Astrocyte (in vitro differentiated cells and primary cell): ENCODE results near the gene PKM. TPM values are rescaled to one million over a fixed set of nuclear protein-coding genes. Genes with fewer than 3 reads are reported as not detected.

Experiments used
- DNase-seq: peaks from one replicate; pipeline ENCODE4 v3.0.0-alpha.2; 2010; ENCODE audit warnings: low read depth
- FAIRE-seq: peaks from 2 replicates; lab custom pipeline; 2011; peaks lifted over from hg19 to GRCh38; lab: Jason Lieb, UNC
- H2AFZ ChIP-seq: 2 replicates; pipeline ENCODE4 v1.6.0; 2012; ENCODE audit warnings: low read depth, low read length, inconsistent platforms
- H3K27ac ChIP-seq: 2 replicates; pipeline ENCODE4 v1.5.1; 2011; ENCODE audit warnings: low read depth, low read length, inconsistent platforms
- H3K27me3 ChIP-seq: 2 replicates; pipeline ENCODE4 v1.6.0; 2011; ENCODE audit warnings: low read length, inconsistent platforms; ENCODE audit not compliant: insufficient read depth
- H3K36me3 ChIP-seq: 2 replicates; pipeline ENCODE4 v1.5.1; 2011; ENCODE audit warnings: low read length, inconsistent platforms; ENCODE audit not compliant: insufficient read depth
- H3K4me1 ChIP-seq: 2 replicates; pipeline ENCODE4 v1.5.1; 2011; ENCODE audit warnings: low read length, inconsistent platforms; ENCODE audit not compliant: insufficient read depth
- H3K4me2 ChIP-seq: 2 replicates; pipeline ENCODE4 v1.6.0; 2012; ENCODE audit warnings: low read length, inconsistent platforms
- H3K4me3 ChIP-seq: 2 replicates; pipeline ENCODE4 v1.5.1; 2011; ENCODE audit warnings: low read depth, mild to moderate bottlenecking, low read length, inconsistent platforms; ENCODE audit not compliant: insufficient read depth
- H3K79me2 ChIP-seq: 2 replicates; pipeline ENCODE4 v1.6.0; 2012; ENCODE audit warnings: mild to moderate bottlenecking, low read length, inconsistent platforms; ENCODE audit not compliant: insufficient read depth
- H3K9ac ChIP-seq: 2 replicates; pipeline ENCODE4 v1.6.0; 2012; ENCODE audit warnings: mild to moderate bottlenecking, low read length, inconsistent platforms
- H3K9me3 ChIP-seq: 2 replicates; pipeline ENCODE4 v1.5.1; 2012; ENCODE audit warnings: low read depth, mild to moderate bottlenecking, low read length, inconsistent platforms; ENCODE audit not compliant: insufficient read depth
- H4K20me1 ChIP-seq: 2 replicates; pipeline ENCODE4 v1.6.0; 2012; ENCODE audit warnings: low read length, inconsistent platforms; ENCODE audit not compliant: insufficient read depth
- H3K27ac Mint-ChIP-seq: one replicate; pipeline ENCODE4 v1.8.0; 2021; ENCODE audit warnings: mild to moderate bottlenecking, mixed read lengths; ENCODE audit not compliant: unreplicated experiment
- H3K27me3 Mint-ChIP-seq: one replicate; pipeline ENCODE4 v1.8.0; 2021; ENCODE audit warnings: low read depth, mixed read lengths; ENCODE audit not compliant: unreplicated experiment
- H3K36me3 Mint-ChIP-seq: one replicate; pipeline ENCODE4 v1.8.0; 2021; ENCODE audit warnings: low read depth, mixed read lengths; ENCODE audit not compliant: unreplicated experiment
- H3K4me1 Mint-ChIP-seq: one replicate; pipeline ENCODE4 v1.8.0; 2021; ENCODE audit warnings: low read depth, mixed read lengths; ENCODE audit not compliant: unreplicated experiment
- H3K4me3 Mint-ChIP-seq: one replicate; pipeline ENCODE4 v1.8.0; 2021; ENCODE audit warnings: mild to moderate bottlenecking, moderate library complexity, mixed read lengths; ENCODE audit not compliant: unreplicated experiment
- H3K9me3 Mint-ChIP-seq: one replicate; pipeline ENCODE4 v1.8.0; 2021; ENCODE audit warnings: mild to moderate bottlenecking, mixed read lengths; ENCODE audit not compliant: unreplicated experiment
- EZH2 ChIP-seq: IDR thresholded peaks from 2 replicates; pipeline ENCODE4 v1.6.1; 2012; ENCODE audit warnings: mild to moderate bottlenecking, low read length, inconsistent platforms; ENCODE audit not compliant: insufficient read depth
- total RNA-seq: library from RNA; stranded (reverse); gene quantifications from 2 replicates; pipeline ENCODE4 v1.2.1, GENCODE V29; 2021
- TF ChIP-seq, protein P1 (sequence below): IDR thresholded peaks from 2 replicates; pipeline ENCODE4 v1.5.1; 2011; ENCODE audit warnings: low read depth, mild to moderate bottlenecking, inconsistent platforms, low read length, moderate library complexity; ENCODE audit not compliant: insufficient read depth

Gene PKM
- total RNA-seq, 1 donor from 2014 or later = 2,288 TPM

DNA sequence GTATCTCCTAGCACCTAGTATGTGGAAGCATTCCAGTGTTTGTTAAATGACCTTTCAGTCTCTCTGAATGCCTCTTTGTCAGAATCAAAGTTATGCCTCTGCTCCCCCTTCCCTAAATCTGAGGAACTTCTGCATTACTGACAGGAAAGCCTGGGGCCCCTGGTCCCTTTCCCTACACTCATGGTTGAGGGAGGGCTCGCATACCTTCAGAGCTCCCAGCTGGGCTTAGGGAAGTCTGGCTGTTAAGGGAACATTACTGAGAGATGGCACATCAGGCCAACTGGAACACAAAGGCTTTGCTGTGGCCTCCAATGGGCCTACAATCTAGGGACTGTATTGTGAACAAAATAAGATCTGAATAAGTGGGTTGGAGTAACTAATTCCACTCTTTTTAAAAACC, 10.3 kb downstream of the PKM start:
- no peaks in the 10 kb centered on the region for H3K27me3 ChIP-seq
- peaks cover 97% of the 10 kb centered on the region for H3K79me2 ChIP-seq
- peaks cover 81% of the 10 kb centered on the region for H3K4me1 Mint-ChIP-seq
- peaks cover 40% of the 10 kb centered on the region for H3K4me1 ChIP-seq
- H3K27me3 Mint-ChIP-seq = no peaks in the 10 kb centered on the region
- H3K4me3 ChIP-seq = no peak overlapping the region
- peak overlapping the region; percentile 72 for H3K4me3 Mint-ChIP-seq
- peak overlapping the region; percentile 78 for H3K27ac Mint-ChIP-seq
- no peaks in the 10 kb centered on the region for H3K9me3 ChIP-seq
- peak overlapping the region; percentile 2 for H3K27ac ChIP-seq
- H2AFZ ChIP-seq = no peak overlapping the region
- TF ChIP-seq EZH2 = no peak
- TF ChIP-seq, protein P1, sequence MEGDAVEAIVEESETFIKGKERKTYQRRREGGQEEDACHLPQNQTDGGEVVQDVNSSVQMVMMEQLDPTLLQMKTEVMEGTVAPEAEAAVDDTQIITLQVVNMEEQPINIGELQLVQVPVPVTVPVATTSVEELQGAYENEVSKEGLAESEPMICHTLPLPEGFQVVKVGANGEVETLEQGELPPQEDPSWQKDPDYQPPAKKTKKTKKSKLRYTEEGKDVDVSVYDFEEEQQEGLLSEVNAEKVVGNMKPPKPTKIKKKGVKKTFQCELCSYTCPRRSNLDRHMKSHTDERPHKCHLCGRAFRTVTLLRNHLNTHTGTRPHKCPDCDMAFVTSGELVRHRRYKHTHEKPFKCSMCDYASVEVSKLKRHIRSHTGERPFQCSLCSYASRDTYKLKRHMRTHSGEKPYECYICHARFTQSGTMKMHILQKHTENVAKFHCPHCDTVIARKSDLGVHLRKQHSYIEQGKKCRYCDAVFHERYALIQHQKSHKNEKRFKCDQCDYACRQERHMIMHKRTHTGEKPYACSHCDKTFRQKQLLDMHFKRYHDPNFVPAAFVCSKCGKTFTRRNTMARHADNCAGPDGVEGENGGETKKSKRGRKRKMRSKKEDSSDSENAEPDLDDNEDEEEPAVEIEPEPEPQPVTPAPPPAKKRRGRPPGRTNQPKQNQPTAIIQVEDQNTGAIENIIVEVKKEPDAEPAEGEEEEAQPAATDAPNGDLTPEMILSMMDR = no peak
- peak overlapping the region; percentile 2 for H3K4me2 ChIP-seq
- H3K36me3 Mint-ChIP-seq = peaks cover 48% of the 10 kb centered on the region
- H4K20me1 ChIP-seq = peaks cover 95% of the 10 kb centered on the region
- H3K9me3 Mint-ChIP-seq = no peaks in the 10 kb centered on the region
- H3K9ac ChIP-seq = no peak overlapping the region
- peaks cover 77% of the 10 kb centered on the region for H3K36me3 ChIP-seq
- DNase-seq (no peak), FAIRE-seq (no peak)

DNA sequence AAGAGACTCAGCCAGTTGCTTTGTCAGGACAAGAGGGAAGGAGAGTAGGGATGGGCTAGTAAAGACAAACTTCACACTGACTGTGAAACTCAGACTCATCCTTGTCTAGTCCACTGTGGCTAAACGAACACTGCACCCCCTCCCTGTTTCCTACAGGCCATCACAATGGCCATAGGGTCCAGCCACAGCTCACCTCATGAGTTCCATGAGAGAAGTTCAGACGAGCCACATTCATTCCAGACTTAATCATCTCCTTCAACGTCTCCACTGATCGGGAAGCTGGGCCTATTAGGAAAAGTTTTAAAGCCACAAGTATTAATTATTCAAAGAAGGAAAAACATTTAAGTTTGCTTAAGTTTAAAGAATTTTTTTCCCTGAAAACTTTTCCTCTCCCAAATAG, 13.8 kb downstream of the PKM start:
- Histone ChIP-seq H3K9ac (peak overlapping the region; percentile 9), H2AFZ (no peak overlapping the region), H3K27ac (peak overlapping the region; percentile 46), H3K27me3 (no peaks in the 10 kb centered on the region), H3K9me3 (no peaks in the 10 kb centered on the region), H3K4me3 (no peak overlapping the region), H3K4me2 (peak overlapping the region; percentile 21), H4K20me1 (peaks cover 86% of the 10 kb centered on the region), H3K4me1 (peaks cover 15% of the 10 kb centered on the region), H3K36me3 (peaks cover 83% of the 10 kb centered on the region), H3K79me2 (peaks cover 97% of the 10 kb centered on the region)
- Mint-ChIP-seq H3K27ac (peak overlapping the region; percentile 49), H3K36me3 (peaks cover 47% of the 10 kb centered on the region), H3K27me3 (no peaks in the 10 kb centered on the region), H3K4me1 (peaks cover 57% of the 10 kb centered on the region), H3K4me3 (peak overlapping the region; percentile 8), H3K9me3 (no peaks in the 10 kb centered on the region)
- DNase-seq (peak; percentile 67), FAIRE-seq (no peak)
- TF ChIP-seq, protein P1 = no peak
- TF ChIP-seq EZH2 = no peak

DNA sequence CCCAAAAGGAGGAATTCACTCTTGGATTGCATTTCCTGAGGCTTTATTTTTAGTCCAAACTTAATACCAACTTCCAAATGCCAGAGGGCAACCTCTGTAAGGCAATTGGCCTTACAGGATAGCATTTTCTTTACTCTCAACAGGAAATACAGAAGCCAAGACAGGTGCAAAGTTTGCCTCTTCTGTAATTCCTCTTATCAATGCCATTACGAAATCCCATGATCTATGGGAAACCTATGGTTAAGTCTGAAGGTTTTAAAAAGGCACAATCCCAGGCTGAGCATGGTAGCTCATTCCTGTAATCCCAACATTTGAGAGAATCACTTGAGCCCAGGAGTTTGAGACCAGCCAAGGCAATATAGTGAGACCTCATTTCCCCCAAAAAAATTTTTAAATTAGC, 14.9 kb downstream of the PKM start:
- Mint-ChIP-seq H3K27ac (peak overlapping the region; percentile 66), H3K9me3 (no peaks in the 10 kb centered on the region), H3K27me3 (no peaks in the 10 kb centered on the region), H3K36me3 (peaks cover 43% of the 10 kb centered on the region), H3K4me3 (no peak overlapping the region), H3K4me1 (peaks cover 48% of the 10 kb centered on the region)
- no peaks in the 10 kb centered on the region for H3K9me3 ChIP-seq
- no peaks in the 10 kb centered on the region for H3K27me3 ChIP-seq
- no peak overlapping the region for H3K9ac ChIP-seq
- no peak overlapping the region for H3K27ac ChIP-seq
- DNase-seq (no peak), FAIRE-seq (no peak)
- no peak for TF ChIP-seq EZH2
- TF ChIP-seq, protein P1 = no peak
- H3K79me2 ChIP-seq = peaks cover 97% of the 10 kb centered on the region
- peaks cover 87% of the 10 kb centered on the region for H4K20me1 ChIP-seq
- H2AFZ ChIP-seq = no peak overlapping the region
- peaks cover 86% of the 10 kb centered on the region for H3K36me3 ChIP-seq
- H3K4me2 ChIP-seq = no peak overlapping the region
- H3K4me3 ChIP-seq = no peak overlapping the region
- H3K4me1 ChIP-seq = peaks cover 11% of the 10 kb centered on the region
